NCI-H187 (cell line): ENCODE measurements around the gene TUBGCP6.
"Not testable (repeated sequence)": the region's sequence is repeated elsewhere in the genome, so short reads cannot be mapped to it uniquely, and the experiment has no call there.

ENCODE experiments used
- DNase-seq, 2 experiments: peaks; one replicate each; lab custom pipeline; 2025; lab: John Stamatoyannopoulos, UW

Gene TUBGCP6

GRCh38 chr22:50209893-50210292, 34.9 kb downstream of the TUBGCP6 start:
- no peak for DNase-seq

- DNase-seq, result no peak
These were observed 35.6 kb downstream of the TUBGCP6 start for GRCh38 chr22:50208939-50209892.

GRCh38 chr22:50208430-50208938, 36.3 kb downstream of the TUBGCP6 start:
- DNase-seq, result no peak

GRCh38 chr22:50207383-50208140, 37.3 kb downstream of the TUBGCP6 start:
- DNase-seq, result no peak

GRCh38 chr22:50206599-50206998, 38.2 kb downstream of the TUBGCP6 start:
- no peak for DNase-seq

- DNase-seq, result no peak
These were observed 38.8 kb downstream of the TUBGCP6 start for GRCh38 chr22:50205781-50206569.

GRCh38 chr22:50204998-50205397, 39.8 kb downstream of the TUBGCP6 start:
- DNase-seq, result not testable (repeated sequence)

GRCh38 chr22:50204571-50204970, 40.3 kb downstream of the TUBGCP6 start:
- DNase-seq, result no peak

- DNase-seq, result no peak
These were observed 41.5 kb downstream of the TUBGCP6 start for GRCh38 chr22:50203288-50203687.

GRCh38 chr22:50202130-50202666, 42.6 kb downstream of the TUBGCP6 start:
- no peak for DNase-seq

GRCh38 chr22:50201191-50202129, 43.4 kb downstream of the TUBGCP6 start:
- DNase-seq, result no peak

GRCh38 chr22:50200461-50201190, 44.2 kb downstream of the TUBGCP6 start, which contains the start of gene SELENOO:
TSS of gene SELENOO (plus strand) at chr22:50201011. CDS start at chr22:50201037, 26 bp downstream.
- peak; percentile 11 to 18 for DNase-seq

GRCh38 chr22:50199829-50200460, 44.9 kb downstream of the TUBGCP6 start:
- no peak for DNase-seq

GRCh38 chr22:50199251-50199721, 45.5 kb downstream of the TUBGCP6 start:
- no peak for DNase-seq

- no peak for DNase-seq
These were observed 46.2 kb downstream of the TUBGCP6 start for GRCh38 chr22:50198624-50199017.

- no peak for DNase-seq
These were observed 46.8 kb downstream of the TUBGCP6 start for GRCh38 chr22:50197856-50198623.

GRCh38 chr22:50197000-50197800, 47.6 kb downstream of the TUBGCP6 start:
- no peak for DNase-seq
